ENCODE data around the gene OR4B1.
"Not testable (repeated sequence)": the region's sequence is repeated elsewhere in the genome, so short reads cannot be mapped to it uniquely, and the experiment has no call there.

The OR4B1 gene

GRCh38 chr11:48216510-48216909, at the start of gene OR4B1:
Gene OR4B1 (plus strand): TSS chr11:48216810. CDS start chr11:48216810, 0 bp downstream.
- in situ Hi-C loops (cut with HindIII; ENCODE audit: low sequenced_read_pairs): no loop called here

DNA sequence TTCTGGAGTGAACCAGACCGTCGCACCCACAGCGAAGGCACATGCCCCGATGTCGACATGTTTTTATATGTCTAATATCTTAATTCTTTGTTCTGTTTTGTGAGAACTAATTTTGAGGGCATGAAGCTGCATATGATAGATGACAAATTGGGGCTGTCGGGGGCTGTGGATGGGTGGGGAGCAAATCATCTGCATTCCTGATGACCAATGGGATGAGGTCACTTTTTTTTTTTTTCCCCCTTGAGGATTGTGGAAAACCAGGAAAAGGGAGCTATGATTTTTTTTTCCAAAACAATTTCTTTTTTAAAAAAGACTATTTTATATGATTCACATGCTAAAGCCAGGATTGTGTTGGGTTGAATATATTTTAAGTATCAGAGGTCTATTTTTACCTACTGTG, 49.2 kb upstream of the OR4B1 start:
- in situ Hi-C loops (cut with HindIII; ENCODE audit: low sequenced_read_pairs): no loop called here

DNA sequence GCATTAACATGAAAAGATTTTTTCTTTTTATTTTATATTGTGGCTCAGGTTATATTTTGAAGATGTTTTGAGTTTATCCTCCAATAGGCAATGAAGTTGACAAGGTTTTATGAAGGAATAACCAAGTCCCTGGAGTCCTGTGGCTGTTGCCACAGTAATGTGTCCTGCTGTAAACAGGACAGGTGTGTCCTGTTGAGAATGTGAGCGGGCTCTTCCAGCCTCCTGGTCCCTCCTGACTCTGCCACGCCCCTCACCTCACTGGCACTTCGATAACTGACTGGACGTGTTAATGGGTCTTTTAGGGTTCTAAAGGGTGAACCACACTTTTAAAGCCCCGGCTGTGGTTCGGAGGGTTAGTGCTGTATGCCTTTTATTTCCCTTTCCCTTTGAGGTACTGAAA, 47.8 kb upstream of the OR4B1 start:
- in situ Hi-C loops (cut with HindIII; ENCODE audit: low sequenced_read_pairs): no loop called here

- in situ Hi-C loops (cut with HindIII; ENCODE audit: low sequenced_read_pairs): no loop called here
Observed at GRCh38 chr11:48169259-48169658, 47.4 kb upstream of the OR4B1 start.

- in situ Hi-C loops (cut with HindIII; ENCODE audit: low sequenced_read_pairs): no loop called here
Observed at GRCh38 chr11:48169717-48170116, 46.9 kb upstream of the OR4B1 start.

- in situ Hi-C loops (cut with HindIII; ENCODE audit: low sequenced_read_pairs): no loop called here
Observed at GRCh38 chr11:48170241-48171233, 46.1 kb upstream of the OR4B1 start.

DNA sequence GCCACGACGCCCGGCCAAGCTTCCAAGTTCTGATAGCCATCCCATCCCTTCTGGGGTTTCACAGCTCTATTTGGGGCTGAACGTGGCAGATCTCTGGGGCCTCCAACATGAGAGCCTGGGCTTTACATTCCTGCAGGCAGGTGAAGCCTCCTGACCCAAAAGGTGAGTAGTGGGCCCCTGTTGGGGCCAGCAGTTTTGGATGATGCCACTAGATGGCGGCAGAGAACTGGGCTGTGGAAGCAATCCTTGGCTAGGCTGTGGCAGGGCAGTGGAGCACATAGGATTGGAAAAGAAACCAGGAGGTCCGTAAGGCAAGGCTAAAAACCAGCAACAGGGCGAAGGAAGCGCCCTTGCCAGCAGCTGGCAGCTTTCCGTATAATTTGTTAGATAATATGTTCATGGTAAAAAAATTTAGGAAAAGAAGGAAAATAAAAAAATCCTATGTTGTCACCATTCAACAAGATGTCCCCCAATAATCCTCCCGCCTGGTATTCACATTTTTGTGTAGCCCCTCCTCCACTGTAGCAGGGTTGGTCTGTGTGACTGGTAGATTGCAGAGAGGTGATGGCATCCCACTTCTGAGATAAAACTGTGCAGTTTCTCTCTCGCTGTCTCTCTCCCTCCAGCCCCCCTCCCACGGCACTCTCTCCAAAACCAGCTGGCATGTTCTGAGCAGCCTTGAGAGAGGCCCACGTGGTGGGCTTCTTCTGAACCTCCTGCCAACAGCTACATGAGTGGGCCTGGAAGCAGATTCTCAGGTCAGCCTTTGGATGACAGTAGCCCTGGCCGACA, 43.6 kb upstream of the OR4B1 start:
- in situ Hi-C loops (cut with HindIII; ENCODE audit: low sequenced_read_pairs): no loop called here

- in situ Hi-C loops (cut with HindIII; ENCODE audit: low sequenced_read_pairs): no loop called here
Observed at GRCh38 chr11:48177661-48178060, 38.9 kb upstream of the OR4B1 start.

GRCh38 chr11:48180627-48181026, 36.0 kb upstream of the OR4B1 start:
- in situ Hi-C loops (cut with HindIII; ENCODE audit: low sequenced_read_pairs): no loop called here

- in situ Hi-C loops (cut with HindIII; ENCODE audit: low sequenced_read_pairs): no loop called here
Observed at GRCh38 chr11:48182860-48183526, 33.6 kb upstream of the OR4B1 start.

DNA sequence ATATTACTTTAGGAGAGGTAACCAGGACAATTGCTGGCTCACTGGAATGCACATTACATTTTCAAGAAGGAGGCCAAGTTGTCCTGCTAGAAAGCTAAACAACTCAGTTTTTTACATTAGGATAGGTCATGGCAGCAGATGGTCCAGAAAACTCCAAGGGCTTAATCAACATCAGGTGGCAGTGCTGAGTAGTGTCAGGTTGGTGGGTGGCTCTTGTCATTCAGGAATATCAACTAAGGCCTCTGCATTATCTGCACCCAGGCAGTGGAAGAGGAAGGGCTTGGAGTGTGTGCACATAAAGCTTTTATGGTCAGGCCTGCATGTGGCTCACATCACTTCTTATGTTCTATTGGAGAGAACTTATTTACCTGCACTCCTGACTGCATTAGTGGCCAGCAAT, 32.2 kb upstream of the OR4B1 start:
- in situ Hi-C loops (cut with HindIII; ENCODE audit: low sequenced_read_pairs): no loop called here

DNA sequence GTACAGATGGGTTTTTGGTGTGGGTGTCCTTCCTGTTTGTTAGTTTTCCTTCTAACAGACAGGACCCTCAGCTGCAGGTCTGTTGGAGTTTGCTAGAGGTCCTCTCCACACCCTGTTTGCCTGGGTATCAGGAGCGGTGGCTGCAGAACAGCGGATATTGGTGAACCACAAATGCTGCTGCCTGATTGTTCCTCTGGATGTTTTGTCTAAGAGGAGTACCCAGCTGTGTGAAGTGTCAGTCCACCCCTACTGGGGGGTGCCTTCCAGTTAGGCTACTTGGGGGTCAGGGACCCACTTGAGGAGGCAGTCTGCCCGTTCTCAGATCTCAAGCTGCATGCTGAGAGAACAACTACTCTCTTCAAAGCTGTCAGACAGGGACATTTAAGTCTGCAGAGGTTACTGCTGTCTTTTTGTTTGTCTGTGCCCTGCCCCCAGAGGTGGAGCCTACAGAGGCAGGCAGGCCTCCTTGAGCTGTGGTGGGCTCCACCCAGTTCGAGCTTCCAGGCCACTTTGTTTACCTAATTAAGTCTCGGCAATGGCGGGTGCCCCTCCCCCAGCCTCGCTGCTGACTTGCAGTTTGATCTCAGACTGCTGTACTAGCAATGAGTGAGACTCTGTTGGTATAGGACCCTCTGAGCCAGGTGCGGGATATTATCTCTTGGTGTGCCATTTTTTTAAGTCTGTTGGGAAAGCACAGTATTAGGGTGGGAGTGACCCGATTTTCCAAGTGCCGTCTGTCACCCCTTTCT, 25.5 kb upstream of the OR4B1 start:
- in situ Hi-C loops (cut with HindIII; ENCODE audit: low sequenced_read_pairs): not testable (repeated sequence)

- in situ Hi-C loops (cut with HindIII; ENCODE audit: low sequenced_read_pairs): no loop called here
Observed at GRCh38 chr11:48193876-48194275, 22.7 kb upstream of the OR4B1 start.

- in situ Hi-C loops (cut with HindIII; ENCODE audit: low sequenced_read_pairs): no loop called here
Observed at GRCh38 chr11:48207881-48208280, 8.7 kb upstream of the OR4B1 start.

GRCh38 chr11:48210052-48210451, 6.6 kb upstream of the OR4B1 start:
- in situ Hi-C loops (cut with HindIII; ENCODE audit: low sequenced_read_pairs): no loop called here

DNA sequence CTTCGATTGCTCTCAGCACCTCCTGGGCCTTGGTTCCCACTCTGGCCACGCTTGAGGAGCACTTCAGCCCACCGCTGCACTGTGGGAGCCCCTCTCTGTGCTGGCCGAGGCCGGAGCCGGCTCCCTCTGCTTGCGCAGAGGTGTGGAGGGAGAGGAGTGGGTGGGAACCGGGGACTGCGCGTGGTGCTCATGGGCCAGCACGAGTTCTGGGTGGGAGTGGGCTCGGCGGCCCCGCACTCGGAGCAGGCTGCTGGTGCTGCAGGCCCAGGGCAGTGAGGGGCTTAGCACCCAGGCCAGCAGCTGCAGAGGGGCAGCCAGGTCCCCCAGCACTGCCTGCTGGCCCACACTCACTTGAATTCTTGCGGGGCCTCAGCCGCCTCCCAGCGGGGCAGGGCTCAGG, 12.2 kb downstream of the OR4B1 start:
- in situ Hi-C loops (cut with HindIII; ENCODE audit: low sequenced_read_pairs): no loop called here

GRCh38 chr11:48230057-48230456, 13.4 kb downstream of the OR4B1 start:
- in situ Hi-C loops (cut with HindIII; ENCODE audit: low sequenced_read_pairs): not testable (repeated sequence)

DNA sequence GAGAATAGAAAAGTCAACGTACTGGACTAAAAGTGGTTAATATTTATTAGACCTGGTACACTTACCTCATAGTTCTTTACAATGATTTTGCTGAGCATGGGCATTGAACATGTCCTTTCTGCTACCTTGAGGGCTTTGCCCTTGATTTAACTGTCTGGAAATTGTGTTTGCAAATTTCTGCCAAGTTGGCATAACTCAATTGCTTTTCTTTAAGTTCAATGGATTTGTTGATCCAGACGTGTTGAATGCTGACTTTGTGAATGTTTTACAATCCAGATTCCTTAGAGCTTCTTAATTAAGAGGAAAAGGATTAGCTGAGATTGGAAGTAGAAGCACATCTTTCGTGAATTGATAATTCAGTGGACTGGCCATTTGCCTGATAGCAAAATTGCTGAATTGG, 21.1 kb downstream of the OR4B1 start:
- in situ Hi-C loops (cut with HindIII; ENCODE audit: low sequenced_read_pairs): no loop called here

DNA sequence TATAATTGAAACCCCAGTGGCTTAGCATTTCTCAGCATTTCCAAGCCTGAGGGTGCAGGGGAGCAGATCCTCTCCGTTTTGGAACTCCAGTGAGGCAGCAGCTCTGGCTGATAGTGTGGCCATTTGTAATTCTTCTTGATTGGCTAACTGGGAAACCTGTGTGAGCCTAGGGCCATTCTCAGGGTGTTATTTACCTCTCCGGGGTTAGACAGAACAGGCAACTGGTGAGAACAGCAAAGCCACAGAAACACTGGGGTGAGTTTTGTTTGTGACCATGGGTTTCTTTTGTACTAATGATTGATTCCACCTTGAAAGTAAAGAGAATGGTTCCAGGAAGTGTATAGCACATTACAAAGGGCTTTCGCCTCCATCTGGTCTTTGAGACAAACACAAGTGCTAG, 25.9 kb downstream of the OR4B1 start:
- in situ Hi-C loops (cut with HindIII; ENCODE audit: low sequenced_read_pairs): no loop called here

DNA sequence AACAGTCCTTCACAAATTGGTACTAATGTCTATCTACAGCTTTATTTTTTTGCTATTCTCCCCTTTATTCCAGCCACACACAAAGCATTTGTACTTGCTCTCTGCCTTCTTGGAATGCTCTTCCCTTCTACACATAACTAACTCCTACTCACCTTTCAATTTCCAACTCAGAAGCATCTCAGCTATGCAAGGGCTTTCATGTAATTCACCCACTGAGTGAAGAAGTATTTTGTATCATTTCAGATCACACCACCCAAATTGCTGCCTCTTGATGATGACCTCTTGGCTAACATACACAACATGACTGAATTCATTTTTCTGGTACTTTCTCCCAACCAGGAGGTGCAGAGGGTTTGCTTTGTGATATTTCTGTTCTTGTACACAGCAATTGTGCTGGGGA, 28.2 kb downstream of the OR4B1 start, which contains the start of gene OR4X2:
Gene OR4X2 (plus strand): TSS at position 301 of the 400 bp plus-strand sequence. CDS start 0 bp downstream, at position 301.
- in situ Hi-C loops (cut with HindIII; ENCODE audit: low sequenced_read_pairs): no loop called here
